ENCODE data around the gene AP5B1.

AP5B1 gene

GRCh38 chr11:65798882-65799281 lies 18.1 kb upstream of the AP5B1 start:
- DNase-seq, result no peak

GRCh38 chr11:65797711-65798110 lies 16.9 kb upstream of the AP5B1 start:
- no peak for DNase-seq

- DNase-seq, result no peak
Measured at GRCh38 chr11:65796726-65797601, 16.2 kb upstream of the AP5B1 start.

GRCh38 chr11:65794570-65795510 lies 14.1 kb upstream of the AP5B1 start:
- no peak for DNase-seq

GRCh38 chr11:65793625-65794400 lies 13.0 kb upstream of the AP5B1 start:
- DNase-seq, result no peak

GRCh38 chr11:65793144-65793581 lies 12.4 kb upstream of the AP5B1 start:
- no peak for DNase-seq

GRCh38 chr11:65792456-65792855 lies 11.7 kb upstream of the AP5B1 start:
- no peak for DNase-seq

- peak; percentile 53 for DNase-seq
Measured at GRCh38 chr11:65791719-65792213, 11.0 kb upstream of the AP5B1 start.

- DNase-seq, result no peak
Measured at GRCh38 chr11:65790902-65791650, 10.3 kb upstream of the AP5B1 start.

- no peak for DNase-seq
Measured at GRCh38 chr11:65790104-65790901, 9.5 kb upstream of the AP5B1 start.

GRCh38 chr11:65789230-65790103 lies 8.7 kb upstream of the AP5B1 start:
- no peak for DNase-seq

GRCh38 chr11:65788821-65789220 lies 8.0 kb upstream of the AP5B1 start:
- no peak for DNase-seq

- DNase-seq, result no peak
Measured at GRCh38 chr11:65787649-65788622, 7.2 kb upstream of the AP5B1 start.

GRCh38 chr11:65786786-65787636 lies 6.2 kb upstream of the AP5B1 start, which contains the start of gene OVOL1:
OVOL1 (plus strand) TSS chr11:65787063; CDS start chr11:65787374, 311 bp downstream.
- no peak for DNase-seq

- no peak for DNase-seq
Measured at GRCh38 chr11:65786008-65786785, 5.4 kb upstream of the AP5B1 start.

GRCh38 chr11:65785319-65786007 lies 4.7 kb upstream of the AP5B1 start:
- no peak for DNase-seq

Data from activated CD4-positive, CD25-positive, alpha-beta regulatory T cell treated with anti-CD3 and anti-CD28 coated beads, Interleukin-2, amount 50 U/mL, for 72 hours (primary cell).